HepG2 (cell line): ENCODE measurements around the gene MAPK12. TPM values are rescaled to one million over a fixed set of nuclear protein-coding genes. Genes with fewer than 3 reads are reported as not detected.
A peak's percentile ranks its signal among the peaks of the same experiment; 100 is the strongest.

Source experiments
- ARID4A ChIP-seq: sonication (generic); formaldehyde crosslinking; IDR thresholded peaks from 2 replicates; pipeline ENCODE4 v1.5.0; 2020; ENCODE audit warnings: mild to moderate bottlenecking, missing genetic modification reagents, borderline replicate concordance
- ETV5 ChIP-seq: IDR thresholded peaks from 2 replicates; pipeline ENCODE4 v1.6.1; 2018; ENCODE audit warnings: missing biosample characterization, missing genetic modification reagents, inconsistent platforms, borderline replicate concordance
- HOXA3 ChIP-seq: sonication (generic); formaldehyde crosslinking; IDR thresholded peaks from 2 replicates; pipeline ENCODE4 v1.5.0; 2020; ENCODE audit warnings: missing genetic modification reagents
- MTA1 ChIP-seq: sonication (generic); formaldehyde crosslinking; IDR thresholded peaks from 2 replicates; pipeline ENCODE4 v1.4.0; 2020; ENCODE audit warnings: missing genetic modification reagents, mild to moderate bottlenecking, borderline replicate concordance
- UBTF ChIP-seq: sonication (generic); formaldehyde crosslinking; IDR thresholded peaks from 2 replicates; pipeline ENCODE4 v1.4.0; 2020; ENCODE audit warnings: mild to moderate bottlenecking, missing genetic modification reagents
- ZBTB7B ChIP-seq: sonication (generic); formaldehyde crosslinking; IDR thresholded peaks from 2 replicates; pipeline ENCODE4 v1.4.0; 2020; ENCODE audit warnings: missing genetic modification reagents
- ZC3H4 ChIP-seq: sonication (generic); formaldehyde crosslinking; IDR thresholded peaks from 2 replicates; pipeline ENCODE4 v1.4.0; 2020; ENCODE audit warnings: missing genetic modification reagents, borderline replicate concordance
- ZMYM3 ChIP-seq: sonication (generic); formaldehyde crosslinking; IDR thresholded peaks from 2 replicates; pipeline ENCODE4 v1.5.1; 2020; ENCODE audit warnings: mild to moderate bottlenecking, missing genetic modification reagents
- ZNF180 ChIP-seq: sonication (generic); formaldehyde crosslinking; IDR thresholded peaks from 2 replicates; pipeline ENCODE4 v1.4.0; 2020; ENCODE audit warnings: low read depth, missing genetic modification reagents, borderline replicate concordance
- ZNF292 ChIP-seq: sonication (generic); formaldehyde crosslinking; IDR thresholded peaks from 2 replicates; pipeline ENCODE4 v1.8.1; 2022; ENCODE audit warnings: mild to moderate bottlenecking, low read depth, missing genetic modification reagents, borderline replicate concordance
- ZNF567 ChIP-seq: sonication (generic); formaldehyde crosslinking; IDR thresholded peaks from 2 replicates; pipeline ENCODE4 v1.8.1; 2023; ENCODE audit warnings: mild to moderate bottlenecking, missing genetic modification reagents, borderline replicate concordance
- ZNF710 ChIP-seq: sonication (generic); formaldehyde crosslinking; IDR thresholded peaks from 2 replicates; pipeline ENCODE4 v1.5.0; 2020; ENCODE audit warnings: mild to moderate bottlenecking, missing genetic modification reagents, borderline replicate concordance
- ZZZ3 ChIP-seq: sonication (generic); formaldehyde crosslinking; IDR thresholded peaks from 2 replicates; pipeline ENCODE4 v1.4.0; 2020; ENCODE audit warnings: missing genetic modification reagents, mild to moderate bottlenecking, borderline replicate concordance
- polyA plus RNA-seq, 8 experiments: library from polyadenylated mRNA; depleted of rRNA in 3 of 8; stranded (reverse) in 7 of 8; unstranded in 1 of 8; fragments of >200 nt; fragmentation: Illumina TruSeq in 4 of 8; extraction: Trizol in 4 of 8; gene quantifications; 2 replicates each; pipeline versions ENCODE4 v1.2.1 to v1.2.3, GENCODE V29; 2011 to 2016; ENCODE audit warnings: low read depth in 4 of 8, missing spikeins in 1 of 8, mixed read lengths in 1 of 8; ENCODE audit not compliant: insufficient read depth in 1 of 8
- total RNA-seq, 5 experiments: library from RNA; depleted of rRNA; stranded (reverse); fragments of >200 nt; fragmentation: Illumina TruSeq; extraction: Trizol; gene quantifications; 2 replicates each; pipeline ENCODE4 v1.2.3, GENCODE V29; 2016; ENCODE audit warnings: low read depth in 1 of 5
- TF ChIP-seq, protein P1 (sequence below): sonication (generic); formaldehyde crosslinking; IDR thresholded peaks from 2 replicates; pipeline ENCODE4 v1.4.0; 2020; ENCODE audit warnings: missing genetic modification reagents, borderline replicate concordance
- TF ChIP-seq, protein P2 (sequence below): IDR thresholded peaks from 2 replicates; pipeline ENCODE4 v1.6.1; 2012; ENCODE audit warnings: low read depth, low read length, improper control_type of control experiment

The MAPK12 gene
- total and polyA plus RNA-seq, 2 of the 13 experiments (the other 11 are each of a cell fraction or from before 2014, with no cell fraction given) = 22.2 to 23.3 TPM

- TF ChIP-seq ARID4A (CRISPR knock-in tag) (0 out of 2 replicates have a peak, but pooled peaks have one; percentile 18), ZBTB7B (CRISPR knock-in tag) (no peak), ZMYM3 (CRISPR knock-in tag) (peak; percentile 41), UBTF (CRISPR knock-in tag) (peak; percentile 72; the same call in 1 of the 2 replicates), ZNF292 (CRISPR knock-in tag) (no peak), ZC3H4 (CRISPR knock-in tag) (no peak), ETV5 (CRISPR knock-in tag) (peak; percentile 62; the same call in 1 of the 2 replicates), ZNF180 (no peak), MTA1 (peak; percentile 75), HOXA3 (CRISPR knock-in tag) (0 out of 2 replicates have a peak, but pooled peaks have one; percentile 15), ZNF710 (CRISPR knock-in tag) (0 out of 2 replicates have a peak, but pooled peaks have one; percentile 11), ZZZ3 (no peak), ZNF567 (CRISPR knock-in tag) (peak; percentile 56; the same call in 1 of the 2 replicates)
- TF ChIP-seq, protein P1, sequence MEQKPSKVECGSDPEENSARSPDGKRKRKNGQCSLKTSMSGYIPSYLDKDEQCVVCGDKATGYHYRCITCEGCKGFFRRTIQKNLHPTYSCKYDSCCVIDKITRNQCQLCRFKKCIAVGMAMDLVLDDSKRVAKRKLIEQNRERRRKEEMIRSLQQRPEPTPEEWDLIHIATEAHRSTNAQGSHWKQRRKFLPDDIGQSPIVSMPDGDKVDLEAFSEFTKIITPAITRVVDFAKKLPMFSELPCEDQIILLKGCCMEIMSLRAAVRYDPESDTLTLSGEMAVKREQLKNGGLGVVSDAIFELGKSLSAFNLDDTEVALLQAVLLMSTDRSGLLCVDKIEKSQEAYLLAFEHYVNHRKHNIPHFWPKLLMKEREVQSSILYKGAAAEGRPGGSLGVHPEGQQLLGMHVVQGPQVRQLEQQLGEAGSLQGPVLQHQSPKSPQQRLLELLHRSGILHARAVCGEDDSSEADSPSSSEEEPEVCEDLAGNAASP (CRISPR knock-in tag) = peak; percentile 77; the same call in 1 of the 2 replicates
- TF ChIP-seq, protein P2, sequence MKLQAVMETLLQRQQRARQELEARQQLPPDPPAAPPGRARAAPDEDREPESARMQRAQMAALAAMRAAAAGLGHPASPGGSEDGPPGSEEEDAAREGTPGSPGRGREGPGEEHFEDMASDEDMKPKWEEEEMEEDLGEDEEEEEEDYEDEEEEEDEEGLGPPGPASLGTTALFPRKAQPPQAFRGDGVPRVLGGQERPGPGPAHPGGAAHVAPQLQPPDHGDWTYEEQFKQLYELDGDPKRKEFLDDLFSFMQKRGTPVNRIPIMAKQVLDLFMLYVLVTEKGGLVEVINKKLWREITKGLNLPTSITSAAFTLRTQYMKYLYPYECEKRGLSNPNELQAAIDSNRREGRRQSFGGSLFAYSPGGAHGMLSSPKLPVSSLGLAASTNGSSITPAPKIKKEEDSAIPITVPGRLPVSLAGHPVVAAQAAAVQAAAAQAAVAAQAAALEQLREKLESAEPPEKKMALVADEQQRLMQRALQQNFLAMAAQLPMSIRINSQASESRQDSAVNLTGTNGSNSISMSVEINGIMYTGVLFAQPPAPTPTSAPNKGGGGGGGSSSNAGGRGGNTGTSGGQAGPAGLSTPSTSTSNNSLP = no peak
These were observed 35.4 kb upstream of the MAPK12 start (continued) for GRCh38 chr22:50296658-50297490.
